ENCODE data around the gene HOTAIR.

Gene HOTAIR

GRCh38 chr12:53928054-53928835, 46.5 kb downstream of the HOTAIR start:
- Histone ChIP-seq H3K9ac (ENCODE audit: low read length) (no peak overlapping the region), H3K4me3 (ENCODE audit: low read length) (no peak overlapping the region), H3K27ac (ENCODE audit: low read length) (no peak overlapping the region), H3K4me2 (ENCODE audit: low read depth, low read length) (no peak overlapping the region), H4K20me1 (ENCODE audit: insufficient read depth, low read length) (no peaks in the 10 kb centered on the region), H3K36me3 (replicated peaks; ENCODE audit: insufficient read depth, low read length) (no peaks in the 10 kb centered on the region), H3K9me3 (replicated peaks; ENCODE audit: insufficient read depth, low read length) (no peaks in the 10 kb centered on the region), H3K79me2 (ENCODE audit: low read length) (no peaks in the 10 kb centered on the region), H3K4me1 (ENCODE audit: low read length) (no peaks in the 10 kb centered on the region), H3K27me3 (replicated peaks; ENCODE audit: insufficient read depth, low read length) (peaks cover 82% of the 10 kb centered on the region), H3F3A (ENCODE audit: insufficient read depth, low read length) (no peaks in the 10 kb centered on the region), H2AFZ (ENCODE audit: low read length) (no peak overlapping the region), H3K9me2 (replicated peaks; ENCODE audit: insufficient read depth, low read length) (no peaks in the 10 kb centered on the region)
- DNase-seq: no peak
- TF ChIP-seq EZH2 (optimal IDR thresholded peaks at IDR 0.05; ENCODE audit: low read depth, low read length): no peak
- TF ChIP-seq CTCF (IDR thresholded peaks at IDR 0.05; ENCODE audit: low read length): no peak
- TF ChIP-seq EZH2phosphoT487 (IDR thresholded peaks at IDR 0.05; ENCODE audit: low read length): no peak

- Histone ChIP-seq H3K27ac (ENCODE audit: low read length) (no peak overlapping the region), H3K9me2 (replicated peaks; ENCODE audit: insufficient read depth, low read length) (no peaks in the 10 kb centered on the region), H2AFZ (ENCODE audit: low read length) (no peak overlapping the region), H3K9me3 (replicated peaks; ENCODE audit: insufficient read depth, low read length) (no peaks in the 10 kb centered on the region), H3K9ac (ENCODE audit: low read length) (no peak overlapping the region), H3K4me2 (ENCODE audit: low read depth, low read length) (no peak overlapping the region), H3K27me3 (replicated peaks; ENCODE audit: insufficient read depth, low read length) (peaks cover 74% of the 10 kb centered on the region), H3K4me1 (ENCODE audit: low read length) (no peaks in the 10 kb centered on the region), H3K36me3 (replicated peaks; ENCODE audit: insufficient read depth, low read length) (no peaks in the 10 kb centered on the region), H4K20me1 (ENCODE audit: insufficient read depth, low read length) (no peaks in the 10 kb centered on the region), H3K4me3 (ENCODE audit: low read length) (no peak overlapping the region), H3F3A (ENCODE audit: insufficient read depth, low read length) (no peaks in the 10 kb centered on the region), H3K79me2 (ENCODE audit: low read length) (no peaks in the 10 kb centered on the region)
- TF ChIP-seq EZH2 (optimal IDR thresholded peaks at IDR 0.05; ENCODE audit: low read depth, low read length): no peak
- no peak for TF ChIP-seq EZH2phosphoT487 (IDR thresholded peaks at IDR 0.05; ENCODE audit: low read length)
- no peak for TF ChIP-seq CTCF (IDR thresholded peaks at IDR 0.05; ENCODE audit: low read length)
- no peak for DNase-seq
Measured at GRCh38 chr12:53927220-53928029, 47.3 kb downstream of the HOTAIR start.

GRCh38 chr12:53924521-53925405, 50.0 kb downstream of the HOTAIR start:
- H3K27me3 ChIP-seq (replicated peaks; ENCODE audit: insufficient read depth, low read length): peaks cover 48% of the 10 kb centered on the region

More at GRCh38 chr12:53924521-53925405, 50.0 kb downstream of the HOTAIR start:
- Histone ChIP-seq H2AFZ (ENCODE audit: low read length) (no peak overlapping the region), H3K27ac (ENCODE audit: low read length) (no peak overlapping the region), H3K79me2 (ENCODE audit: low read length) (no peaks in the 10 kb centered on the region), H3K9me2 (replicated peaks; ENCODE audit: insufficient read depth, low read length) (no peaks in the 10 kb centered on the region), H3K9me3 (replicated peaks; ENCODE audit: insufficient read depth, low read length) (no peaks in the 10 kb centered on the region), H3K4me3 (ENCODE audit: low read length) (no peak overlapping the region), H4K20me1 (ENCODE audit: insufficient read depth, low read length) (no peaks in the 10 kb centered on the region), H3K4me2 (ENCODE audit: low read depth, low read length) (no peak overlapping the region), H3K4me1 (ENCODE audit: low read length) (no peaks in the 10 kb centered on the region), H3K36me3 (replicated peaks; ENCODE audit: insufficient read depth, low read length) (no peaks in the 10 kb centered on the region), H3K9ac (ENCODE audit: low read length) (no peak overlapping the region), H3F3A (ENCODE audit: insufficient read depth, low read length) (no peaks in the 10 kb centered on the region)
- DNase-seq: no peak
- no peak for TF ChIP-seq EZH2 (optimal IDR thresholded peaks at IDR 0.05; ENCODE audit: low read depth, low read length)
- TF ChIP-seq CTCF (IDR thresholded peaks at IDR 0.05; ENCODE audit: low read length): no peak
- no peak for TF ChIP-seq EZH2phosphoT487 (IDR thresholded peaks at IDR 0.05; ENCODE audit: low read length)

Measured in MM.1S (cell line).